GM12872 (cell line): ENCODE data around the gene KIF26B.

ENCODE experiments used
- CTCF ChIP-seq: IDR thresholded peaks from 3 replicates; pipeline ENCODE4 v1.5.1; 2011; ENCODE audit warnings: low read depth, mild to moderate bottlenecking, low read length, moderate library complexity; ENCODE audit not compliant: insufficient read depth

The KIF26B gene

DNA sequence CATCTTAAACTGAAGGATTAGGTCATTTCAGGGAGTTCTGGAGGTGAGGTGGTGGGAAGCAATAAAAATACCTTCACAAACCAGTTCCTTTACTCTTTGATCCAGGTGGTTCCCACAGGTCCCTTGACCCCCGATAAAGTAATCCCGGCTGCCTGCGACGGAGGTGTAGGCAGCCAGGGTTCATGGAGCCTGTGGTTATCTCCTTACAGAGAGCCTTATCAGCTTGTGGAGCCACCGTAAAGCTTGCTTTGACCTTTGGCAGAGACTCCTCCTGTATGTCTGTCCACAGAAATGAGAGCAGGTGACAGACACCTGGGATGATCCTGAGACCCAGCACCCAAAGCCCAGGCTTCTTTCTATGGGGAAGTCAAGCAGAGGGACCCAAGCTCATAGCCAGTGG lies 243.4 kb downstream of the KIF26B start:
- TF ChIP-seq CTCF = no peak

DNA sequence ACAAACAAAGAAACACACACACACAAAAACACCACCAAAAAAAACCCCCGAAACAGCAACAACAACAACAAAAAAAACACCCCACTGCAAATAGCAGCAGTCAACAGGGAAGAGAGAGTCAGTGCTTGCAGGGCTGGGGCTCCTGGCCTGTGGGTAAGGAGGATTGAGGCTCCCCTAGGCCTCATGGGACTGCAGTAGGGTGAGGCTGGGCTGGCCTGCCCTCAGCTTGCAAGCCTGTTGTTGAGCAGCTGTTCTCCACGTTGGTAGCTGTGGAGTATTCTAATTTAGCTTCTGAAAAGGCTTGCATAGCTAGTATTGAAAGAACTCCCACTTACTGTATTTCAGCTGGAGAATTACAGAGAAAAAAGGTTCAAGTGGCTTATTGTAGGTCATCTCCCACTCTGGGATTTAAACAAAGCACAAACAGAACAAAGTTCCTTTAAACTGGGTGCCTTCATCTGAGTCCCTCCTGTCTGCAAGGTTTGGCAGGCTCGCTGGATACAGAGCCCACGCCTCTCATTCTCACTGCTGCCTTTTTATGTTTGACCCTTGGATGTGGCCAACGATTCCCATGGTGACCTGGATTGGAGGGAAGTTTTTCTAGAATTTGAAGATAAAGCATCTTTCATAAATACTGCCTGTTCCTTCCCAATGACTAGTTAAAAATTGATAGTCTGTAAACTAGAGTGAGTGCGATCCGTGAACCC lies 247.2 kb downstream of the KIF26B start:
- TF ChIP-seq CTCF = no peak

GRCh38 chr1:245404527-245404926 lies 249.7 kb downstream of the KIF26B start:
- TF ChIP-seq CTCF = no peak

DNA sequence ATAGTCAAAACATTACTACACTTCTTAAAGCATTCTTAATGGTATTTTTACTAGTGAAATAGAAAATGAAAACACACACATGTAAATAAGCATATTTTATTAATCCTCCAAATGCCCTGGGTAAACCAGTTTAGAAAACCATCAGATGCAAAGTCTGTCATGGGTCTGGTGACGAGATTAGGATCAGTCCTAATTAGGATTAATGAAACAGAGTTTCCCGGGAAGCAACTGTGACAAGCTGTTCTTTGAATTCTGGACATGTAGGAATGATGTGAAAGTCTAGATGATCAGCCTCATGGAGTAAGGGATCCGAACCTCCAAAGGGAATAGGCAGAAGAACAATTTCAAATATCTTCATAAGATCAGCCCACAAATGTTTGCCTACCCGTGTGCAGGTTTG lies 250.2 kb downstream of the KIF26B start:
- no peak for TF ChIP-seq CTCF

GRCh38 chr1:245406426-245406825 lies 251.6 kb downstream of the KIF26B start:
- no peak for TF ChIP-seq CTCF

GRCh38 chr1:245407983-245408382 lies 253.2 kb downstream of the KIF26B start:
- no peak for TF ChIP-seq CTCF

DNA sequence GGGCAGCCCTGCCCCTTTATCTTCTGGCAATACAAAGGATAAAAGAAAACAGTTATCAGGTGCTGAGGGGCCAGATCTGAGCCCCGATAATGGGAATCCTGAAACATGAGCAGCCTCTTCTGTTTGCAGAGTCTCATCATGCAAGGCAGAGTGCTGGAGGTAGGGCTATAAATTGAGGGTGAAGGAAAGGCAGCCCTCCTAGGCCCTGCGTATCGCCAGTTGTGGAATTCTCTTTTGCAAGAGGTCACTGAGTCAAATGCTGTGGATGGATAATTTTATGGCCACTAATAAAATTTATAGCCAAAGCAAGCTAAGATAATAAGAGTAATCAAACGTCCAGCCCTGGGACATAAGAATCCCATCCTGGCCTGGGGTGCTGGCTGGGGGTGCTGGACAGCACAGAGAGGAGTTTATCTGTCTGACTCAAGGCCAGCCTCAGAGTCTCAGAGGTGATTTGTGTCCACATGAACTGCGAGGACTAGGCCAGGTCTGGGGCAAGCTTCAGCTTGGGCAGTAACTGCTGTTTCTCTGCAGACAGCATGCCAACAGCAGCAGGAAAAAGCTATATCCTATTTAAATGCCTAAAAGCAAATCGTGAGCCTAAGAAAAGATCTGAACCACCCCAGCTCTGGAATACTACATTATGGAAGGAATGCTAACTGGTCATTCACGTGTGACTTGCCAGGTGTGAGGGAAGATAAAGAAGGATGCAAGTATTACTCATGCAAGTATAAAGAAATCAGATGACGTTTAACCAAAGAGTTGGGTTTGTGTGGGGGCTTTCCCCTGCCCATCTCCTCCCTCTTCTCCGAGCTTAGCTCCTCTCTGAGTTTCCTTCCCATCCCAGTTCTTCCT lies 254.8 kb downstream of the KIF26B start:
- TF ChIP-seq CTCF = no peak
